Neural progenitor cell (in vitro differentiated cells): Measurements from ENCODE around the gene DCST1. TPM values are rescaled to one million over a fixed set of nuclear protein-coding genes. Genes with fewer than 3 reads are reported as not detected.

Source experiments
- DNase-seq: peaks from one replicate; pipeline ENCODE4 v3.0.0-alpha.2; 2016; ENCODE audit warnings: low spot score
- H2AFZ ChIP-seq: fragments of 200-600 bp; sonication (generic); replicated peaks from 2 replicates; pipeline ENCODE4 v1.6.1; 2016; ENCODE audit warnings: antibody characterized with exemption
- H3F3A ChIP-seq: fragments of 200-600 bp; sonication (generic); 2 replicates; pipeline ENCODE4 v1.6.1; 2016; ENCODE audit warnings: antibody characterized with exemption, low read depth
- H3K27ac ChIP-seq: fragments of 200-600 bp; sonication (generic); 2 replicates; pipeline ENCODE4 v1.5.1; 2016; ENCODE audit warnings: mild to moderate bottlenecking
- H3K27me3 ChIP-seq: fragments of 200-600 bp; sonication (generic); 2 replicates; pipeline ENCODE4 v1.6.1; 2016; ENCODE audit warnings: mild to moderate bottlenecking, moderate library complexity
- H3K36me3 ChIP-seq: fragments of 200-600 bp; sonication (generic); 2 replicates; pipeline ENCODE4 v1.5.1; 2016
- H3K4me1 ChIP-seq: fragments of 200-600 bp; sonication (generic); 2 replicates; pipeline ENCODE4 v1.6.1; 2016; ENCODE audit warnings: mixed run types
- H3K4me2 ChIP-seq: fragments of 200-600 bp; sonication (generic); 2 replicates; pipeline ENCODE4 v1.6.1; 2016
- H3K4me3 ChIP-seq: fragments of 200-600 bp; sonication (generic); 2 replicates; pipeline ENCODE4 v1.5.1; 2016
- H3K79me2 ChIP-seq: fragments of 200-600 bp; sonication (generic); 2 replicates; pipeline ENCODE4 v1.6.1; 2016; ENCODE audit warnings: low read depth
- H3K9ac ChIP-seq: fragments of 200-600 bp; sonication (generic); 2 replicates; pipeline ENCODE4 v1.6.1; 2016
- H3K9me3 ChIP-seq: fragments of 200-600 bp; sonication (generic); 2 replicates; pipeline ENCODE4 v1.5.1; 2016; ENCODE audit warnings: low read depth
- H4K20me1 ChIP-seq: fragments of 200-600 bp; sonication (generic); 2 replicates; pipeline ENCODE4 v1.6.1; 2016; ENCODE audit warnings: low read depth
- H3K27ac Mint-ChIP-seq: 3 replicates; pipeline ENCODE4 v1.8.0; 2021; ENCODE audit warnings: mixed read lengths
- H3K27me3 Mint-ChIP-seq: 2 replicates; pipeline ENCODE4 v1.8.0; 2022; ENCODE audit warnings: low read depth, mild to moderate bottlenecking, inconsistent platforms, moderate library complexity, mixed read lengths; ENCODE audit not compliant: insufficient read depth
- H3K36me3 Mint-ChIP-seq: 3 replicates; pipeline ENCODE4 v1.8.0; 2021; ENCODE audit warnings: mixed read lengths
- H3K4me1 Mint-ChIP-seq: 3 replicates; pipeline ENCODE4 v1.8.0; 2021; ENCODE audit warnings: mixed read lengths
- H3K4me3 Mint-ChIP-seq: 3 replicates; pipeline ENCODE4 v1.8.0; 2021; ENCODE audit warnings: mild to moderate bottlenecking, moderate library complexity, mixed read lengths
- H3K9me3 Mint-ChIP-seq: 3 replicates; pipeline ENCODE4 v1.8.0; 2020; ENCODE audit warnings: mixed read lengths
- EZH2 ChIP-seq: fragments of 200-600 bp; sonication (generic); IDR thresholded peaks from 2 replicates; pipeline ENCODE4 v1.6.1; 2017; ENCODE audit warnings: antibody characterized with exemption, mild to moderate bottlenecking, moderate library complexity
- EZH2phosphoT487 ChIP-seq: fragments of 200-600 bp; sonication (generic); IDR thresholded peaks from 2 replicates; pipeline ENCODE4 v1.6.1; 2017; ENCODE audit warnings: antibody characterized with exemption
- total RNA-seq: library from RNA; depleted of rRNA; stranded (reverse); fragments of >200 nt; gene quantifications from 2 replicates; pipeline ENCODE4 v1.2.3, GENCODE V29; 2015; ENCODE audit warnings: low replicate concordance
- TF ChIP-seq, protein P1 (sequence below): fragments of 200-600 bp; sonication (generic); IDR thresholded peaks from 2 replicates; pipeline ENCODE4 v1.5.1; 2017; ENCODE audit warnings: antibody characterized with exemption, mild to moderate bottlenecking

DCST1 gene
- total RNA-seq, 1 donor from 2014 or later = not detected

DNA sequence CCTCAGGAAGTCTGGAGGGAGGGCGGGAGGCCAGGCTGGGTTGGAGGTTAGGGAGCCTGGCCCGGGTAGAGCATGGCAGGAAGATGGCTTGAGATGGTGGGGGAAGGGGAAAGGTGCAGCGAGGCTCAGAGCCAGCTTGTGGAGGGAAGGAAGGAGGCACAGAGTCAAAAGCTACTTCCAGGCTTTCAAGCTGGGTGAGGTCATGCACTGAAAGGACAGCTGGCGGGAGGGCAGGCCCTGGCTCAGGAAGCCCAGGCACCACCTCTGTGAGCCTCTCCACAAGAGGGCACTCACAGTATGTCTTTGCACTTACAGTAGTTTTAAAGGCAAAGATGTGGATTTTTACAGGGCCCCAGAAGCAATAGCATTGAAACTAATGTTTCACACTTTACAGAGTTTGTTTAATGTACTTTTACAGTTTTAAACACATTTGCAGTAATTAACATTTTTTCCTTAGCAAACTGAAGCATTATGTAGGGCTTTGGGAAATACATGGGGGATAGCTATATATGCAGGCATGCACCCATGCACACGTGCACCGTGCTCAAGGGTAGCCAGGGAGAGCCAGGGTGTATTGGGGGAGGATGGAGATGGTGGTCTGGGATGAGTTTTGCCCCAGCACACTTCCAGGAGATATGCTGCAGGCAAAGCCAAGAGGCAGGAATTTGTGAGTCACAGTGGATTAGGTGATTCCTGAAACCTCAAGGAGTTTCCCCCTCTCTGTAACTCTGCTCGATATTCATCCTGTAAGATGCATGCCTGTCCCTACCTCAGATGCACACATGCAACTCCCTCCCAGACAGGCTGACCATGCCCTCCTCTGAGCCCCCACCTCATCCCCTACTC is 11.4 kb downstream of the DCST1 start:
- H3K36me3 Mint-ChIP-seq = no peaks in the 10 kb centered on the region
- H3K4me3 ChIP-seq = no peak overlapping the region
- H3K27ac ChIP-seq = no peak overlapping the region
- H3K27ac Mint-ChIP-seq = peak overlapping the region; percentile 92
- H3K9me3 ChIP-seq = no peaks in the 10 kb centered on the region
- H3K27me3 ChIP-seq = no peaks in the 10 kb centered on the region
- peaks cover 8% of the 10 kb centered on the region for H3F3A ChIP-seq
- H3K4me1 Mint-ChIP-seq = peaks cover 46% of the 10 kb centered on the region
- no peaks in the 10 kb centered on the region for H4K20me1 ChIP-seq
- H3K9me3 Mint-ChIP-seq = no peaks in the 10 kb centered on the region
- H3K27me3 Mint-ChIP-seq = peaks cover 7% of the 10 kb centered on the region
- peak; percentile 89 for DNase-seq
- TF ChIP-seq EZH2phosphoT487 = no peak
- TF ChIP-seq, protein P1, sequence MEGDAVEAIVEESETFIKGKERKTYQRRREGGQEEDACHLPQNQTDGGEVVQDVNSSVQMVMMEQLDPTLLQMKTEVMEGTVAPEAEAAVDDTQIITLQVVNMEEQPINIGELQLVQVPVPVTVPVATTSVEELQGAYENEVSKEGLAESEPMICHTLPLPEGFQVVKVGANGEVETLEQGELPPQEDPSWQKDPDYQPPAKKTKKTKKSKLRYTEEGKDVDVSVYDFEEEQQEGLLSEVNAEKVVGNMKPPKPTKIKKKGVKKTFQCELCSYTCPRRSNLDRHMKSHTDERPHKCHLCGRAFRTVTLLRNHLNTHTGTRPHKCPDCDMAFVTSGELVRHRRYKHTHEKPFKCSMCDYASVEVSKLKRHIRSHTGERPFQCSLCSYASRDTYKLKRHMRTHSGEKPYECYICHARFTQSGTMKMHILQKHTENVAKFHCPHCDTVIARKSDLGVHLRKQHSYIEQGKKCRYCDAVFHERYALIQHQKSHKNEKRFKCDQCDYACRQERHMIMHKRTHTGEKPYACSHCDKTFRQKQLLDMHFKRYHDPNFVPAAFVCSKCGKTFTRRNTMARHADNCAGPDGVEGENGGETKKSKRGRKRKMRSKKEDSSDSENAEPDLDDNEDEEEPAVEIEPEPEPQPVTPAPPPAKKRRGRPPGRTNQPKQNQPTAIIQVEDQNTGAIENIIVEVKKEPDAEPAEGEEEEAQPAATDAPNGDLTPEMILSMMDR = peak; percentile 76
- peak overlapping the region; percentile 25 for H3K4me2 ChIP-seq
- H3K4me3 Mint-ChIP-seq = peak overlapping the region; percentile 56
- no peaks in the 10 kb centered on the region for H3K79me2 ChIP-seq
- H3K9ac ChIP-seq = no peak overlapping the region
- H3K36me3 ChIP-seq = no peaks in the 10 kb centered on the region
- H2AFZ ChIP-seq = no peak overlapping the region
- peaks cover 6% of the 10 kb centered on the region for H3K4me1 ChIP-seq

DNA sequence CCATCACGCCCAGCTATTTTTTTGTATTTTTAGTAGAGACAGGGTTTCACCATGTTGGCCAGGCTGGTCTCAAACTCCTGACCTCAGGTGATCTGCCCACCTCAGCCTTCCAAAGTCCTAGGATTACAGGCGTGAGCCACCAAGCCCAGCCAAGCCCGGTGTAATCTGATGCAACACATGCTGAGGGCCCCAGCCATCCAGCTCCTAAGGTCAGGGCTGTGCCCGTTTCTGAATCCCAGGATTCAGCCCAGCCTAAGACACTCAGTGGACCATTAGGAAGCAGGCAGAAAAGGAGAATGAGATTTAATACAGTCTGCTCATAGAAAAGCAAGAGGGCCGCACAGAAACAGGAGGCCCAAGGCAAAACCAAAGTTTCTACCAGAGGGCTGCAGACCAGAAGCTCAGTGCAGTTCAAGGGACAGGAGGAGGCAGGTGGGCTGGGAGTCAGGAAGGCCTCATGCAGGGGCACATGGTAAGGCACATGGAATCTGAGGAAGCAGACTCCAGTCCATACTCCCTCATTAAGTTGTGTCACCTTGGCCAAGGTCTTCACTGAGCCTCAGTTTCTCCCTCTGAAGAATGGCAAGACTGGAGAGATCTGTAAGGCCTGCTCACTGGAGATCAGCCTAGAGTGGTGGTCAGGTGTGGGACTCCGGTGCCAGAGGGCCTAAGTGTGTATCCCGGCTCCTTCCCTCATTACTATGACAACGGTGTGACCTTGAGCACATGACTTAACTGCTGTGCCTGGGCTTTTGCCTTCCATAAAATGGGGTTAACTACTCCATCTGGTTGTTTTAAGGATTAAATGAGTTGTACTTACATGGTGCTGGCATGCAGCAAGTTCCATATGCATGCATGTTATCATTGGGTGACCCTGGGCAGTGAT is 15.1 kb downstream of the DCST1 start:
- Histone ChIP-seq H3K4me1 (peaks cover 20% of the 10 kb centered on the region), H3K4me2 (no peak overlapping the region), H3K36me3 (no peaks in the 10 kb centered on the region), H3K27me3 (peaks cover 20% of the 10 kb centered on the region), H3K79me2 (no peaks in the 10 kb centered on the region), H4K20me1 (peaks cover 16% of the 10 kb centered on the region), H3K9ac (no peak overlapping the region), H3F3A (peaks cover 25% of the 10 kb centered on the region), H3K9me3 (no peaks in the 10 kb centered on the region), H3K4me3 (no peak overlapping the region), H3K27ac (no peak overlapping the region), H2AFZ (no peak overlapping the region)
- TF ChIP-seq, protein P1 = no peak
- TF ChIP-seq EZH2 = no peak
- TF ChIP-seq EZH2phosphoT487 = no peak
- Mint-ChIP-seq H3K27ac (no peak overlapping the region), H3K27me3 (peaks cover 10% of the 10 kb centered on the region), H3K36me3 (no peaks in the 10 kb centered on the region), H3K4me1 (peaks cover 62% of the 10 kb centered on the region), H3K9me3 (no peaks in the 10 kb centered on the region), H3K4me3 (peak overlapping the region; percentile 90)
- DNase-seq = no peak

DNA sequence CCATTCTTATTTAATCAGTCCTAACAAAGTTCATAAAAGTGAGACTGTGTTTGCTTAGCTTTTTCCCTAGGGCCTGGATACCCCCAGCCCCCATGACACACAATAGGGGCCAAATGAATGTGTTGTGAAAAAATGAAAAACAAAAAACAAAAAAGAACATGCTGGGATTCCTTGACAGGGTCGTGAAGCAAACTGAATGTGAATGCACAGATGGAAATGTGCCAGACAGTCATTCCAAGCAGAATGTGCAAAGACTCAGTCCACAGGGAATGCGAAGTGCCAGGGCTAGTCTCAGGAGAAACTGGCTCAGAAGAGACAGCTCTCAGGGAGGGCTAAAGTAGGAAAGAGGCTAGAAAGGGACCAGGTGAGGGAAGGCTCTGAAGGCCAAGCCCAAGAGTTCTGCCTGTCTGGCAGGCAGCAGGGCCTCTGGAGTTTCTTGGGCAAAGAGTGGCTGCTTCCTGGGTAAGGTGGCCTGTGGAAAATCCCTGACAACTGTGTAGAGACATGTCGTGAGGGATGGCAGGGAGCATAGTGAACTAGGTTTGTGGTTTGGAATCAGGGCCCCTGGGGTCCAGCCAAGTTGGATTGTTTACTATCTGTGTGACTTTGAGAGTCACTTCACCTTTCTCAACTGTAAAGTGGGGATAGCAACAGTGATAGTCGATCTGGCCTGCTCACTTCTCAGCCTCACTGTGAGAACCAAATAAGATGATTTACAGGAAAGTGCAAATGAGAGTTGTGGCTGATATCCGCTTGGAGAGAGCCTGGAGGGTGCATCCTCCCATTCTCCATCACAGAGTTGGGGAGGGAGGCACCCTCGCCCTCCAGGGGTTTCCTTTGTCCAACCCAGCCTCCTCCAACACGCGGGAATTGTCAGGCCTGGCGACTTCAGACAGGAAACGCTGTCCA is 16.3 kb downstream of the DCST1 start:
- Mint-ChIP-seq H3K27me3 (peaks cover 9% of the 10 kb centered on the region), H3K4me1 (peaks cover 51% of the 10 kb centered on the region), H3K9me3 (no peaks in the 10 kb centered on the region), H3K36me3 (no peaks in the 10 kb centered on the region), H3K4me3 (peak overlapping the region; percentile 90), H3K27ac (peak overlapping the region; percentile 94)
- Histone ChIP-seq H2AFZ (no peak overlapping the region), H3K4me3 (peak overlapping the region; percentile 72), H3K27me3 (peaks cover 20% of the 10 kb centered on the region), H3K9me3 (no peaks in the 10 kb centered on the region), H3K4me1 (peaks cover 16% of the 10 kb centered on the region), H3K9ac (no peak overlapping the region), H3K36me3 (no peaks in the 10 kb centered on the region), H3K4me2 (peak overlapping the region; percentile 89), H3F3A (peaks cover 25% of the 10 kb centered on the region), H3K27ac (no peak overlapping the region), H3K79me2 (no peaks in the 10 kb centered on the region), H4K20me1 (peaks cover 16% of the 10 kb centered on the region)
- TF ChIP-seq, protein P1 = no peak
- TF ChIP-seq EZH2 (no peak), EZH2phosphoT487 (no peak)
- DNase-seq = no peak
